WERI-Rb-1 (cell line): ENCODE data around the gene KLHL26.

Experiments used
- DNase-seq: peaks from one replicate; pipeline ENCODE4 v3.0.0-alpha.2; 2020
- H3K27ac ChIP-seq: fragments of 250-450 bp; sonication (Bioruptor Pico); 2 replicates; pipeline ENCODE4 v1.5.1; 2020; ENCODE audit warnings: mild to moderate bottlenecking, moderate library complexity
- H3K27me3 ChIP-seq: fragments of 250-450 bp; sonication (Bioruptor Pico); 2 replicates; pipeline ENCODE4 v1.5.1; 2021; ENCODE audit warnings: mild to moderate bottlenecking, low read depth, moderate library complexity; ENCODE audit not compliant: insufficient read depth, severe bottlenecking
- H3K36me3 ChIP-seq: fragments of 250-450 bp; sonication (Bioruptor Pico); 2 replicates; pipeline ENCODE4 v1.5.1; 2020; ENCODE audit warnings: mild to moderate bottlenecking, moderate library complexity
- H3K4me3 ChIP-seq: 2 replicates; pipeline ENCODE4 v1.5.1; 2011; ENCODE audit warnings: low read depth, mild to moderate bottlenecking, control low read depth, low read length
- H3K9me3 ChIP-seq: fragments of 250-450 bp; sonication (Bioruptor Pico); 2 replicates; pipeline ENCODE4 v1.5.1; 2021; ENCODE audit warnings: mild to moderate bottlenecking, moderate library complexity; ENCODE audit not compliant: severe bottlenecking
- CTCF ChIP-seq: IDR thresholded peaks from 2 replicates; pipeline ENCODE4 v1.5.1; 2011; ENCODE audit warnings: low read depth, mild to moderate bottlenecking, control low read depth, inconsistent platforms, low read length

The KLHL26 gene

DNA sequence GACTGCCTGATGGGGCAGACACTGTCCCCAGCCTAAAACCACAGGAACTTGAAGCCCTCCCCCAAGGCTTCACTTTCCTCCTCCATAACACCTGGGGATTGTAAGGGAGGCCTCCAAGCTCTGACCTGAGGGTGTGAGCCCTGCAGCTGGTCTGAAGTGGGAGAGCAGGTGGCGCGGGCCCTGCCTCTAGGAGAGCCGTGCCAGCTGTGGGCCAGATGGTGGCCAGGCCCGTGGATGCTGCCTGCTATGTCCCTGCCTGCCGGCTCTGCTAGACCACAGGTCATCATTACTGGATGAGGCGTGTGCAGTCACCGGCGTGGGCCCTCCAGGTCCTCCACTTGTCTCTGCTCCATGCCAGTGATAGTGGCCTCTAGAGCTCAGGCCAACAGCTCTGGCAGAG lies 3.5 kb upstream of the KLHL26 start:
- no peaks in the 10 kb centered on the region for H3K27me3 ChIP-seq
- H3K36me3 ChIP-seq: no peaks in the 10 kb centered on the region
- no peak overlapping the region for H3K27ac ChIP-seq
- no peak for TF ChIP-seq CTCF
- H3K9me3 ChIP-seq: no peaks in the 10 kb centered on the region
- no peak for DNase-seq
- H3K4me3 ChIP-seq: no peak overlapping the region

- Histone ChIP-seq H3K9me3 (no peaks in the 10 kb centered on the region), H3K27me3 (no peaks in the 10 kb centered on the region), H3K36me3 (peaks cover 3% of the 10 kb centered on the region; the same call in 1 of the 2 replicates), H3K4me3 (no peak overlapping the region), H3K27ac (no peak overlapping the region)
- no peak for DNase-seq
- no peak for TF ChIP-seq CTCF
These were observed 2.1 kb upstream of the KLHL26 start for GRCh38 chr19:18634612-18635297.

- no peak for TF ChIP-seq CTCF
- H3K27me3 ChIP-seq: no peaks in the 10 kb centered on the region
- peaks cover 3% of the 10 kb centered on the region; the same call in 1 of the 2 replicates for H3K36me3 ChIP-seq
- no peak overlapping the region for H3K4me3 ChIP-seq
- no peaks in the 10 kb centered on the region for H3K9me3 ChIP-seq
- no peak overlapping the region for H3K27ac ChIP-seq
- DNase-seq: no peak
These were observed 1.0 kb upstream of the KLHL26 start for GRCh38 chr19:18635831-18636182.

- peak overlapping the region; percentile 25; the same call in 1 of the 2 replicates for H3K27ac ChIP-seq
- no peak for TF ChIP-seq CTCF
- no peaks in the 10 kb centered on the region for H3K9me3 ChIP-seq
- peaks cover 3% of the 10 kb centered on the region; the same call in 1 of the 2 replicates for H3K36me3 ChIP-seq
- H3K4me3 ChIP-seq: peak overlapping the region; percentile 58
- no peaks in the 10 kb centered on the region for H3K27me3 ChIP-seq
- DNase-seq: peak; percentile 98
These were observed 452 bp upstream of the KLHL26 start for GRCh38 chr19:18636183-18636968.

DNA sequence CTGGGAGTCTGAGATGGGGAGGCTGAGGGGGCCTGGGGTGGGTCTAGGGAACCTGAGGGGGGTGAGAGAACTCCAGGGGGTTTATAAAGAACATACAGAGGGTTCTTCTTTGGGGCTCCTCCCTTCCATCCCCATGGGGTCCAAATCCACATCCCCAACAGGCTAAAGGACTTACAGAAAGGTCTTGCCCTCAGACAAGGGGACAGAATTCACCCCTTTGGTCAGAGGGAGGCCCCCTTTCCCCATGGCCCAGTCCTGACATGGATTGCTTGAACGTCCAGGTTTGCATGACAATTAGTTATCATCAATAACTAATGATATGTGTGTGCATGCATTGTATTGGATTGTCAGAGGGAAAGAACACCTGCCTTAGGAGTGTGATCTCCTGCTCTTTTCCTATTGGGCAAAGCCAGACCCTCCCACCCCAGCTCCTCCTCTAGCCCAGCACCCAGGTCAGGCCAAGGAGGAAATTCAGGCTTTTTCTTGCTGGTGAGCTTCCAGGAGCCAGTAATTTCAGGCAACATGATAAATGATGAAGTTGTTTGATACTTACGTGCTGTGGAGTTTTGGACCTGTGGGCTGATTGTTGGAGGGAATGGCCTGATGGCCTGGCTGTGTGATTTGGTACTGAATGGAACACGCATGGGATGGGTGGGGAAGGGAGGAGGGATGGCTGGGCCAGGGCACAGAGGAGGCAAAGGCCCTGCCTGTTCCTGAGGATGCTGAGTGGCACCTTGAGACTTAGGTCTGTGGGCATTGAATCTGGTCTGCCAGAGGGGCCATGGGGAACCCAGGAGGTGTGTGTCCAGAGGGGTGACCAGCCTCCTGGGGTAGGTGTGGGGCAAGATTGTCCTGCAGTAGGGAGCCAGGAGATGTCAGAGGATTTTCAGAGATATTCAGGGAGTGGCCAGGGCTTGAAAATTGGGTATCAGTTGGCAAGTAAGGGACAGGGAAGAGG lies 1.1 kb downstream of the KLHL26 start:
- Histone ChIP-seq H3K27ac (no peak overlapping the region), H3K36me3 (peaks cover 3% of the 10 kb centered on the region; the same call in 1 of the 2 replicates), H3K4me3 (peak overlapping the region; percentile 89), H3K27me3 (no peaks in the 10 kb centered on the region), H3K9me3 (no peaks in the 10 kb centered on the region)
- TF ChIP-seq CTCF: no peak
- no peak for DNase-seq
